Endothelial cell of umbilical vein (primary cell): Measurements from ENCODE around the gene DAPK2.

Experiments used
- CTCF ChIP-seq, 2 donors: IDR thresholded peaks; 1 replicate in 1 of 2; 2 replicates in 1 of 2; pipeline ENCODE4 v1.5.1; 2011; ENCODE audit warnings: low read length in 2 of 2, mild to moderate bottlenecking in 2 of 2, moderate library complexity in 2 of 2, control low read depth in 1 of 2, inconsistent platforms in 1 of 2, low read depth in 1 of 2; ENCODE audit not compliant: insufficient read depth in 1 of 2; ENCODE audit errors: extremely low read depth in 1 of 2
- EZH2 ChIP-seq: IDR thresholded peaks from 2 replicates; pipeline ENCODE4 v1.6.1; 2012; ENCODE audit warnings: borderline replicate concordance, low read depth, mild to moderate bottlenecking, moderate library complexity, low read length, inconsistent platforms; ENCODE audit not compliant: severe bottlenecking
- POLR2AphosphoS5 ChIP-seq: IDR thresholded peaks from 2 replicates; pipeline ENCODE4 v1.6.1; 2012; ENCODE audit warnings: low read depth, mild to moderate bottlenecking, control low read depth, low read length, moderate library complexity; ENCODE audit not compliant: insufficient read depth

GRCh38 chr15:63893866-63894661, 152.2 kb downstream of the DAPK2 start:
- TF ChIP-seq CTCF (IDR thresholded peaks at IDR 0.05; ENCODE audit: extremely low read depth in 1 of 2, insufficient read depth in 1 of 2, low read depth in 1 of 2, low read length in 2 of 2) (no peak), EZH2 (no peak), POLR2AphosphoS5 (no peak)
